HPDE6-E6E7 (cell line): ENCODE measurements around the gene SAP30L.

Experiments
- DNase-seq: peaks from one replicate; pipeline ENCODE4 v3.0.0; 2011; ENCODE audit warnings: missing footprints; ENCODE audit errors: extremely low spot score

SAP30L gene

DNA sequence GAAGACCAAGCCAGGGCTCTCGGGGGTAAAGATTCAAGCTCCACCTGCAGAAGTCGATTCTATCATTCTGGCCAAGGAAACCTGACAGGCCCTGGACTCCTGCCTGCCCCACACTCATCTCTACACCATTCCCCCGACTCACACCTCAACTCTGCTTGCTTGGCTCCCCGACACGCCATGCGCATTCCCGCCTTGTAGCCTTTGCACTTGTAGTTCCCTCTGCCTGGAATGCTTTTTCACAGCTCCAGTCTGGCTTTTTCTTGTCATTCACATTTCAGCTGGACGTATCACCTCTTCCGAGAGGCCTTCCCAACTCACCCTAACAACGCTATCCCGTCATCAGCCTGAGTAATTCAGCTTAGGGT, 60.9 kb downstream of the SAP30L start:
- DNase-seq, result no peak

DNA sequence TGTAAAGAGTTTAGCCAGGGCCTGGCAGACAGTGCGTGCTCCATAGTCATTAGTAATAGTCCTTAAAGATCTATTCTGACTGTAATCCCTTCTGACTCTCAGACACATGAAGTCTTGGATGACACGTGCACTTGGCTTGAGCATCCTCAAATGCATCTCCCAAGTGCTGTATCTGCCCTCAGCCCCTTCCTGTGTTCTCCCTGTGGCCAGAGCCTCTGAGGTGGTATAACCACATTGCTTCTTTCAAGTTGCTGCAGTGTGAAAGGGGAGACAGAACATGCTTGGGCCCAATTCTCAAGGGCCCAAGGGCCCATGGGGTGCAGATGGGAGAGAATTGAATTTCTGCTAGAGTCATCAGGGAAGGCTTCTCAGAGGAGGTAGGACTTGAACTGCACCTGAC, 62.3 kb downstream of the SAP30L start:
- no peak for DNase-seq

DNA sequence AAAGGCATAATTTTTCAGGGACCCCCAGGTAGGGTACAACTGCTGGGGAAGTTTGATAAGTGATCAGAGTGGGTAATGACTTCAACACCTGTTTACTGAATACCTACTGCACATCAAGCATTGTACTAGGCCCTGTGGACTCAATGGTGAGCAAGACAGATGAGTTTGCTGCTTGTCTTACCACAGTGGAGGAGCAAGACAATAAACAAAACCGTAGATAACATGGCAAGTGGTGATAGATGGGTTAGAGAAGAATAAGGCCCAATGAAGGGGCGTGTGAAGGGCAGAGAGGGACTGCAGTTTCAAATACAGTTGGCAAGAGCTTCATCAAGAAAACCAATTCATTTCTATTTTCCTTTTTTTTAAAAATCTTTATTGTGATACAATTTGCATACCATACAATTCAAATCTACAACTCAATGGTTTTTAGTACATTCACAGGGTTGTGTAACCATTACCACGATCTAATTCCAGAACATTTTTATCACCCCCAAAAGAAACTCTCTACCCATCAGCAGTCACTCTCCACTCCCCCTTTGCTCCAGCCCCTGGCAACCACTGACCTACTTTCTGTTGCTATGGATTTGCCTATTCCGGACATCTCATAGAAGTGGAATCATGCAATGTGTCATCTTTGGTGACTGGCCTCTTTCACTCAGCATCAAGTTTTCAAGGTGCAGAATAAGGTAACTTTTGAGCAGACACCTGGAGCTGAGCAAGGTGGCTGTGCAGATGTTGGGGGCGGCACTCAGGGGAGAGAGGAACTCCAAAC, 64.2 kb downstream of the SAP30L start:
- DNase-seq, result no peak
